Measurements from ENCODE around the gene COL12A1.

DNA sequence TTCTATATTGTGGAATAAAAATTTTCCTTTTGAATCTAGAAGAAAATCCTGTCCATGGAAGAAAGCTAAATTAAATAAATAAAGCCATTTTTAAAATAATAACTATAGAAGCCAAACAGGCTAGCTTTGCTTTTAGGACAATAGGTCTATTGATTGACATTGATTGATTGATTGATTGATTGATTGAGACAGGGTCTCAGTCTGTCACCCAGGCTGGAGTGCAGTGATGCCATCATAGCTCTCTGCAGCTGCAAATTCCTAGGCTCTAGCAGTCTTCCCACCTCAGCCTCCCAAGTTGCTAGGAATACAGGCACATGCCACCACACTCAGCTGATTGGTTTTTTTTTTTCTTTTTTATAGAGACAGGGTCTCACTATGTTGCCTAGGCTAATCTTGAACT is 97.9 kb downstream of the COL12A1 start:
- TF ChIP-seq, protein P1, sequence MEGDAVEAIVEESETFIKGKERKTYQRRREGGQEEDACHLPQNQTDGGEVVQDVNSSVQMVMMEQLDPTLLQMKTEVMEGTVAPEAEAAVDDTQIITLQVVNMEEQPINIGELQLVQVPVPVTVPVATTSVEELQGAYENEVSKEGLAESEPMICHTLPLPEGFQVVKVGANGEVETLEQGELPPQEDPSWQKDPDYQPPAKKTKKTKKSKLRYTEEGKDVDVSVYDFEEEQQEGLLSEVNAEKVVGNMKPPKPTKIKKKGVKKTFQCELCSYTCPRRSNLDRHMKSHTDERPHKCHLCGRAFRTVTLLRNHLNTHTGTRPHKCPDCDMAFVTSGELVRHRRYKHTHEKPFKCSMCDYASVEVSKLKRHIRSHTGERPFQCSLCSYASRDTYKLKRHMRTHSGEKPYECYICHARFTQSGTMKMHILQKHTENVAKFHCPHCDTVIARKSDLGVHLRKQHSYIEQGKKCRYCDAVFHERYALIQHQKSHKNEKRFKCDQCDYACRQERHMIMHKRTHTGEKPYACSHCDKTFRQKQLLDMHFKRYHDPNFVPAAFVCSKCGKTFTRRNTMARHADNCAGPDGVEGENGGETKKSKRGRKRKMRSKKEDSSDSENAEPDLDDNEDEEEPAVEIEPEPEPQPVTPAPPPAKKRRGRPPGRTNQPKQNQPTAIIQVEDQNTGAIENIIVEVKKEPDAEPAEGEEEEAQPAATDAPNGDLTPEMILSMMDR (IDR thresholded peaks at IDR 0.05), result no peak
- TF ChIP-seq POLR2A (IDR thresholded peaks at IDR 0.05), result no peak
